Measurements from ENCODE around the gene LGALS13.
A peak's percentile ranks its signal among the peaks of the same experiment; 100 is the strongest.
"Not testable (repeated sequence)": the region's sequence is repeated elsewhere in the genome, so short reads cannot be mapped to it uniquely, and the experiment has no call there.

The LGALS13 gene

DNA sequence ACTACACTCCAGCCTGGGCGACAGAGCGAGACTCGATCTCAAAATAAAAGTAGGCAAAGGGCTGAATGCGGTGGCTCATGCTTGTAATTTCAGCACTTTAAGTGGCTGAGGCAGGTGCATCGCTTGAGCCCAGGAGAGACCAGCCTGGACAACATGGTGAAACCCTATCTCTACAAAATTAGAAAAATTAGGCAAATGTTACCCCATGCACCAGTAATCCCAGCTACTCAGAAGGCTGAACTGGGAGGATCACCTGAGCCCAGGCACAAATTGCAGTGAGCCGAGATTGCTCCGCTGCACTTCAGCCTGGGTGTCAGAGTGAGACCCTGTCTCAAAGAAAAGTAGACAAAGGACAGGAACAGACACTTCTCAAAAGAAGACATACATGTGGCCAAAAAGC lies 9.9 kb upstream of the LGALS13 start:
- TF ChIP-seq POLR2A (IDR thresholded peaks at IDR 0.05; ENCODE audit: low read length) (no peak), GATA1 (IDR thresholded peaks at IDR 0.05; ENCODE audit: low read depth, low read length) (no peak)
- no peak for DNase-seq

- TF ChIP-seq POLR2A (IDR thresholded peaks at IDR 0.05; ENCODE audit: low read length) (no peak), GATA1 (IDR thresholded peaks at IDR 0.05; ENCODE audit: low read depth, low read length) (no peak)
- DNase-seq: no peak
These were observed 6.4 kb upstream of the LGALS13 start for GRCh38 chr19:39595950-39596349.

- DNase-seq: no peak
- TF ChIP-seq GATA1 (IDR thresholded peaks at IDR 0.05; ENCODE audit: low read depth, low read length): no peak
- no peak for TF ChIP-seq POLR2A (IDR thresholded peaks at IDR 0.05; ENCODE audit: low read length)
These were observed 5.4 kb upstream of the LGALS13 start for GRCh38 chr19:39596911-39597310.

GRCh38 chr19:39599116-39599515 lies 3.2 kb upstream of the LGALS13 start:
- peak; percentile 7 to 31 for DNase-seq

DNA sequence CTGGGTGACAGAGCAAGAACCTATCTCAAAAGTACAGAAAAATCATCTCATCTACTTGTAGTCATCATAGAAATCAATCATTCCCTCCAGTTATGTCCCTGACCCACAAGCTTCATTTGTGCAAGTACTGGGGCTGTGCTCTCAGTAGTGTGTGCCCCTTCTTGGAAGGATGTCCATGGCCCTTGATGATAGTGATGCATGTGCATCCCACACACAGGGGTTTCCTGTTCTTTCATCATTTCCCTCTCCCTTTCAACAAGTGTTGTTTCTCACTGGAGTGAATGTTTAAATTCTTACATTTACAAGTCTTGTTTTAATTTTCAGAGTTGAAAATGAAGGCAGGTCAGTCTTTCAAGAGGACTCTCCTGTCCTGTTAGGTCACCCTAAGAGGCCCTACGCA lies 1.5 kb downstream of the LGALS13 start:
- DNase-seq: peak in 1 of 2 experiments; percentile 3

More at GRCh38 chr19:39599116-39599515, 3.2 kb upstream of the LGALS13 start:
- TF ChIP-seq GATA1 (IDR thresholded peaks at IDR 0.05; ENCODE audit: low read depth, low read length) (no peak), POLR2A (IDR thresholded peaks at IDR 0.05; ENCODE audit: low read length) (no peak)

DNA sequence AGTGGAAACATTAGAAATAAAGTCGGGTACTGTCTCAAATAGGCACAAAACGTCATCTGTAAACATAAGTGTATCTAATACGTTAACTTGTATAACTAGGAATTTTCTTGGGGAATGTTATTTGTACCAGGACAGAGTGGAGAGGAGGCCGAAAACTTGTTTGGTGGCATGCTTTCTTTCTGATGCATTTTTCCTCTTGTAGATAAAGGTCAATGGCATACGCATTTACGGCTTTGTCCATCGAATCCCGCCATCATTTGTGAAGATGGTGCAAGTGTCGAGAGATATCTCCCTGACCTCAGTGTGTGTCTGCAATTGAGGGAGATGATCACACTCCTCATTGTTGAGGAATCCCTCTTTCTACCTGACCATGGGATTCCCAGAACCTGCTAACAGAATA lies 4.7 kb downstream of the LGALS13 start:
- TF ChIP-seq POLR2A (IDR thresholded peaks at IDR 0.05; ENCODE audit: low read length) (no peak), GATA1 (IDR thresholded peaks at IDR 0.05; ENCODE audit: low read depth, low read length) (no peak)
- DNase-seq: no peak

More for the DNA sequence above, 1.5 kb downstream of the LGALS13 start:
- TF ChIP-seq GATA1 (IDR thresholded peaks at IDR 0.05; ENCODE audit: low read depth, low read length): no peak
- no peak for TF ChIP-seq POLR2A (IDR thresholded peaks at IDR 0.05; ENCODE audit: low read length)

GRCh38 chr19:39607561-39607960 lies 5.2 kb downstream of the LGALS13 start:
- TF ChIP-seq GATA1 (IDR thresholded peaks at IDR 0.05; ENCODE audit: low read depth, low read length) (no peak), POLR2A (IDR thresholded peaks at IDR 0.05; ENCODE audit: low read length) (no peak)
- no peak for DNase-seq

DNA sequence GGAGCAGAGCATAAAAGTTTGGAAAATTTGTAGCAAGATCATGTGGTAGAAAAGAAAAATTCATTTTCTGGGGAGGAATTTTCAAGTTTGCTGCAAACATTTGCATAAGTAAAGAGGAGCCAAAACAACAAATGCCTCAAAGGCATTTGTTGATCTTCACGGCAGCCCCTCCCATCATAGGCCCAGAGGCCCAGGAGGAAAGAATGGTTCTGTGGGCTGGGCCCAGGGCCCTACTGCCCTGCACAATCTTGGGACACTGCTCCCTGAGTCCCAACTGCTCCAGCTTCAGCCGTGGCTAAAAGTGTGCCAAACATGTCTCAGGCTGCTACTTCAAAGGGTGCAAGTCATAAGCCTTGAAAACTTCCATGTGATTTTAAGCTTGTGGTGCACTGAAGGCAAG lies 11.3 kb downstream of the LGALS13 start:
- no peak for DNase-seq
- TF ChIP-seq POLR2A (IDR thresholded peaks at IDR 0.05; ENCODE audit: low read length): no peak

DNA sequence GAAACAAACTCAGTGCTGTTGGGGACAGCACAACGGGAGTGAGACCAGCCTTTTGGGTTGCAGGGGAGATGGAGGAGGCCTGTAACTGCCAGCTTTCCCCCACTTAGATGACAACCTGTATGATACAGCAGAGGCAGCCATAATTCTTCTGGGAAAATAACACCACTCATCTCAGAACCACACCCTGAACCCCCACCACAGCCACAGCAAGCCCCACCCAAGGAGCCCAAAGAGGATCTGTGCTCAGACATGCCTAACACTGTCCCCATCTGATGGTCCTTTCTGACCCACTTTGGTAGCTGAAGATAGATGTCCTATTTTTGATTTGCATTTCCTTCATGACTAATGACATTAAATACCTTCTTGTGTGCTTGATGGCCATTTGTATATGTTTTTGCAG lies 15.4 kb downstream of the LGALS13 start:
- no peak for DNase-seq
- TF ChIP-seq POLR2A (IDR thresholded peaks at IDR 0.05; ENCODE audit: low read length) (no peak), GATA1 (IDR thresholded peaks at IDR 0.05; ENCODE audit: low read depth, low read length) (no peak)

- DNase-seq: no peak
- no peak for TF ChIP-seq GATA1 (IDR thresholded peaks at IDR 0.05; ENCODE audit: low read depth, low read length)
- TF ChIP-seq POLR2A (IDR thresholded peaks at IDR 0.05; ENCODE audit: low read length): no peak
These were observed 21.6 kb downstream of the LGALS13 start for GRCh38 chr19:39623946-39624345.

DNA sequence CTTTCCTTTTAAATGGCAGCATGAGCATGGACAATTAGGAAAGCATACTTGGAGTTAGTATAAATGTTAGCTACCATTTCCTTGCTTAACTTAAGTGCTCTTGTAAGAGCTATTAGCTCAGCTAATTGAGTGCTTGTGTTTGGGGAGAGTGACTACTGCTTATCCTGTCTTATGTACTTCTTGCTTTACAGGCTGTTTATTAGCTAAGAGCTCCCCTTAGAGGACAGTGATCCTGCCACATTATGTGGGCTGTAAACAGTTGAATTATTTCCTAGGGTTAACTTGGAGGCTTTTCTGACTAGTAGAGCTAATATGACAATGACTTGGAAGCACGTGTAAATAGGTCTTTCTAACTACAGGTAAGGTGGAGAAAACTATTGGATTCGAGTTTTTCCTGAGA lies 25.3 kb downstream of the LGALS13 start:
- DNase-seq: not testable (repeated sequence)

DNA sequence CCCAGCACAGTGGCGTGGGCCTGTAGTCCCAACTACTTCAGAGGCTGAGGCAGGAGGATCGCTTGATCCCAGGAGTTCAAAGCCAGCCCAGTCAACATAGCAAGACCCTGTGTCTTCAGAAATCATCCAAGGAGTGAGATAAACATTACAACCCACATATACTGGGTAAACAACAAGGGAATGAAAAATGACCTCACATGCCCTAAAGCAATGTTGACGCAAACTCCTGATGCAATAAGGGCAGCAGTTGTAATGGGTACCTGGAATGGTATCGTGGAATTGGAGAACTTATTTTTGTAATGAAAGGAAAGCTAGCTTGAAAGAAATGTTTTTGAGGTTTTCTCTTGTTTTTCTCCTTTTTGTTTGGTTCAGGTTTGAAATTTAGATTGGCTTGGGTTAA lies 28.9 kb downstream of the LGALS13 start:
- TF ChIP-seq POLR2A (IDR thresholded peaks at IDR 0.05; ENCODE audit: low read length): no peak
- TF ChIP-seq GATA1 (IDR thresholded peaks at IDR 0.05; ENCODE audit: low read depth, low read length): no peak
- no peak for DNase-seq

- TF ChIP-seq POLR2A (IDR thresholded peaks at IDR 0.05; ENCODE audit: low read length) (no peak), GATA1 (IDR thresholded peaks at IDR 0.05; ENCODE audit: low read depth, low read length) (no peak)
- no peak for DNase-seq
These were observed 29.3 kb downstream of the LGALS13 start for GRCh38 chr19:39631626-39632025.

DNA sequence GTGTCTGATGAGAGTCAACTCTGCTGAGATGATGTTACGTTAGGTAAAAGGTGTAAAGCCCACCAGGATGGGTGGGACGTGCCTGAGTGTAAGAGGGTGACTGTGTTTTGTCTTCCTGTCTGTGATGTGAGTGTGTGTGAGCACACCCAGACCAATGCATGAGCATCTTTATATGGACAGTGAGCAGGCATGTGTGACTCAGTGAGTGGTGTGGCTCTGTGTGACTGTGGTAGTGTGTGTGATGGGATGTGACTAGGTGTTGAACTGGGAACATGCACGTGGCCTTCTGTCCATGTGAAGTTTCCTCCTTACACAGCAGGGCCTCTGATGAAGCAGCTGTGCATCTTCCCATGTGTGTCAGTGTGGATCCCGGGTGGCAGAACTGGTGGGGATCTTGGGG lies 35.6 kb downstream of the LGALS13 start:
- TF ChIP-seq GATA1 (IDR thresholded peaks at IDR 0.05; ENCODE audit: low read depth, low read length): no peak
- TF ChIP-seq POLR2A (IDR thresholded peaks at IDR 0.05; ENCODE audit: low read length): no peak
- DNase-seq: no peak

DNA sequence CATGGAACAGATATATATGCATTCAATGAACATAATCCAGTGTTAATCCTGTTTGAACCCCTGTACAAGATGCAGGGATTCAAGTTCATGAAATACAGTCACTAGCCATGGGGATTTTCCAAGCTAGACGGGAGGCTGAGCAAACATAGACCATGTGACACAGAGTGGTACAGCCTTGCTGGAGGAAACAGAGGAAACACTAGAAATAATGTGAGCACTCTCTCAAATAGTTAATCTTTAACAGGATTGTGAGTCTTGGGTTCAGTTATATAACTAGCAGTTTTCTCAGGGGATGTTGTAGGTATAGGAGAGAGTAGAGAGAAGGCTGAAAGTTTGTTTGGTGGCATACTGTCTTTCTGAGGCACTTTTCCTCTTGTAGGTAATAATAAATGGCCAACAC lies 39.4 kb downstream of the LGALS13 start:
- DNase-seq: no peak
- TF ChIP-seq GATA1 (IDR thresholded peaks at IDR 0.05; ENCODE audit: low read depth, low read length) (no peak), POLR2A (IDR thresholded peaks at IDR 0.05; ENCODE audit: low read length) (no peak)

- DNase-seq: no peak
- TF ChIP-seq GATA1 (IDR thresholded peaks at IDR 0.05; ENCODE audit: low read depth, low read length) (no peak), POLR2A (IDR thresholded peaks at IDR 0.05; ENCODE audit: low read length) (no peak)
These were observed 41.3 kb downstream of the LGALS13 start for GRCh38 chr19:39643591-39643990.
